ENCODE results near the gene GRB2. TPM values are rescaled to one million over a fixed set of nuclear protein-coding genes. Genes with fewer than 3 reads are reported as not detected.
"Not testable (repeated sequence)": the region's sequence is repeated elsewhere in the genome, so short reads cannot be mapped to it uniquely, and the experiment has no call there.

The GRB2 gene
- total RNA-seq, 1 experiment from 2014 or later = 148 TPM

- ChIA-PET POLR2A (interaction anchor here (1.0 kb wide), 1 partner anchor 11 kb away, joined by 3 read pairs; no protein-coding TSS in a partner anchor), CTCF (interaction anchor here (0.5 to 0.7 kb wide), 4 partner anchors 21 to 453 kb away, joined by 3 to 5 read pairs (median 4); no protein-coding TSS in a partner anchor)
- H3K27ac ChIP-seq (ENCODE audit: low read length) = no peak overlapping the region
- no peak for DNase-seq (ENCODE audit: low read depth, low spot score)
- TF ChIP-seq SIN3A (IDR thresholded peaks at IDR 0.05; ENCODE audit: borderline replicate concordance, insufficient read depth, low read depth, low read length) = no peak
- TF ChIP-seq TCF7L2 (IDR thresholded peaks at IDR 0.05; ENCODE audit: low read depth, low read length) = no peak
- TF ChIP-seq POLR2AphosphoS5 (IDR thresholded peaks at IDR 0.05; ENCODE audit: low read depth, low read length) = no peak
- no peak for TF ChIP-seq REST (IDR thresholded peaks at IDR 0.05; ENCODE audit: insufficient read depth in 1 of 2, low read depth in 2 of 2, low read length in 1 of 2)
- TF ChIP-seq, protein P1, sequence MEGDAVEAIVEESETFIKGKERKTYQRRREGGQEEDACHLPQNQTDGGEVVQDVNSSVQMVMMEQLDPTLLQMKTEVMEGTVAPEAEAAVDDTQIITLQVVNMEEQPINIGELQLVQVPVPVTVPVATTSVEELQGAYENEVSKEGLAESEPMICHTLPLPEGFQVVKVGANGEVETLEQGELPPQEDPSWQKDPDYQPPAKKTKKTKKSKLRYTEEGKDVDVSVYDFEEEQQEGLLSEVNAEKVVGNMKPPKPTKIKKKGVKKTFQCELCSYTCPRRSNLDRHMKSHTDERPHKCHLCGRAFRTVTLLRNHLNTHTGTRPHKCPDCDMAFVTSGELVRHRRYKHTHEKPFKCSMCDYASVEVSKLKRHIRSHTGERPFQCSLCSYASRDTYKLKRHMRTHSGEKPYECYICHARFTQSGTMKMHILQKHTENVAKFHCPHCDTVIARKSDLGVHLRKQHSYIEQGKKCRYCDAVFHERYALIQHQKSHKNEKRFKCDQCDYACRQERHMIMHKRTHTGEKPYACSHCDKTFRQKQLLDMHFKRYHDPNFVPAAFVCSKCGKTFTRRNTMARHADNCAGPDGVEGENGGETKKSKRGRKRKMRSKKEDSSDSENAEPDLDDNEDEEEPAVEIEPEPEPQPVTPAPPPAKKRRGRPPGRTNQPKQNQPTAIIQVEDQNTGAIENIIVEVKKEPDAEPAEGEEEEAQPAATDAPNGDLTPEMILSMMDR (IDR thresholded peaks at IDR 0.05) = no peak
- in situ Hi-C loops (cut with HindIII; ENCODE audit: low pct_unique_long_range_greater_than_20kb, low sequenced_read_pairs) = no loop called here
- BruUV-seq (replicated peaks) = no TSS peak
- H3K4me3 ChIP-seq (ENCODE audit: low read depth in 2 of 2, low read length in 2 of 2) = no peak overlapping the region
- no peaks in the 10 kb centered on the region for H3K9me3 ChIP-seq (ENCODE audit: control insufficient read depth, insufficient read depth, low read depth, low read length)
- H3K4me1 ChIP-seq (ENCODE audit: control insufficient read depth, insufficient read depth, low read length) = no peaks in the 10 kb centered on the region
- intact Hi-C loops (cut with micrococcal nuclease; ENCODE audit: unreplicated experiment) = no loop called here
- H3K36me3 ChIP-seq (ENCODE audit: control insufficient read depth, insufficient read depth, low read length) = no peaks in the 10 kb centered on the region
- H3K27me3 ChIP-seq (ENCODE audit: control insufficient read depth, insufficient read depth, low read length) = no peaks in the 10 kb centered on the region
- ATAC-seq = no peak
Measured at GRCh38 chr17:75295201-75296158, 110.0 kb downstream of the GRB2 start.

- H3K36me3 ChIP-seq (ENCODE audit: control insufficient read depth, insufficient read depth, low read length); BruUV-seq (replicated peaks); H3K9me3 ChIP-seq (ENCODE audit: control insufficient read depth, insufficient read depth, low read depth, low read length); H3K27ac ChIP-seq (ENCODE audit: low read length); POLR2A ChIA-PET; in situ Hi-C loops (cut with HindIII; ENCODE audit: low pct_unique_long_range_greater_than_20kb, low sequenced_read_pairs); H3K4me1 ChIP-seq (ENCODE audit: control insufficient read depth, insufficient read depth, low read length); DNase-seq (ENCODE audit: low read depth, low spot score); H3K27me3 ChIP-seq (ENCODE audit: control insufficient read depth, insufficient read depth, low read length); intact Hi-C loops (cut with micrococcal nuclease; ENCODE audit: unreplicated experiment); H3K4me3 ChIP-seq (ENCODE audit: low read depth in 2 of 2, low read length in 2 of 2); ATAC-seq: not testable (repeated sequence)
- CTCF ChIA-PET = interaction anchor here (0.8 kb wide), 1 partner anchor 321 kb away, joined by 8 read pairs; no protein-coding TSS in a partner anchor
Measured at GRCh38 chr17:75292810-75293448, 112.5 kb downstream of the GRB2 start.

Data from Panc1 (cell line).